ENCODE results near the gene MICU1. TPM values are rescaled to one million over a fixed set of nuclear protein-coding genes. Genes with fewer than 3 reads are reported as not detected.

Gene MICU1
- polyA plus RNA-seq, 1 of the 3 experiments (the other 2 are of a cell fraction): 24.6 TPM

DNA sequence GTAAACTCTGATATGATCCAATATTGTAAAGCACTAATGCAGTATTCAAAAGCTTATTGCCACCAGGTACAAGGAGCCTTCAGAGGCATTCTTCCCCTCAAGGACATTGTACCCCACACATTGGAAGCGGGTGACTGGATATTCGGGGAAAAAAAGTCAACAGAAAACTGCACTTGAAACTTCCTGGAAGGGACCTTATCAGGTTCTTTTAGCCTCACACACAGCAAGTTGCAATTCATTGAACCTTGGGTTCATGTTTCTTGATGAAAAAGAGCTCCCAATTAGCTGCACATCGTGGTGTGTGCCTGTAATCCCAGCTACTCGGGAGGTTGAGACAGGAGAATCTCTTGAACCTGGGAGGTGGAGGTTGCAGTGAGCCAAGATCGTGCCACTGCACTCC, 16.4 kb upstream of the MICU1 start:
- Histone ChIP-seq H3K27me3 (ENCODE audit: insufficient read depth) (no peaks in the 10 kb centered on the region), H3K4me3 (ENCODE audit: low read depth in 2 of 2, low read length in 1 of 2) (no peak overlapping the region), H3K27ac (ENCODE audit: low read depth in 2 of 2, low read length in 1 of 2) (no peak overlapping the region), H3F3A (replicated peaks; ENCODE audit: insufficient read depth) (no peaks in the 10 kb centered on the region), H3K9me2 (no peaks in the 10 kb centered on the region), H2AFZ (ENCODE audit: low read depth) (no peak overlapping the region), H3K9ac (no peak overlapping the region), H3K4me2 (no peak overlapping the region), H3K79me2 (ENCODE audit: insufficient read depth) (no peaks in the 10 kb centered on the region), H3K36me3 (replicated peaks in 1 of 2; ENCODE audit: control insufficient read depth in 1 of 2, insufficient read depth in 2 of 2, low read length in 1 of 2) (no peaks in the 10 kb centered on the region), H4K20me1 (ENCODE audit: insufficient read depth) (no peaks in the 10 kb centered on the region), H3K4me1 (ENCODE audit: control insufficient read depth in 1 of 2, insufficient read depth in 2 of 2, low read depth in 1 of 2, low read length in 1 of 2) (no peaks in the 10 kb centered on the region), H3K9me3 (no peaks in the 10 kb centered on the region)
- POLR2A ChIA-PET: no interaction called here
- 69% methylated on average over 5 of the region's 5 CpGs for WGBS (ENCODE audit: low lambda C conversion rate)
- TF ChIP-seq ELF1 (IDR thresholded peaks at IDR 0.05) (no peak), RCOR1 (IDR thresholded peaks at IDR 0.05; ENCODE audit: low read length) (no peak), TEAD4 (IDR thresholded peaks at IDR 0.05; ENCODE audit: borderline replicate concordance, insufficient read depth) (no peak), SMC3 (IDR thresholded peaks at IDR 0.05; ENCODE audit: low read depth, low read length) (no peak), FOXM1 (IDR thresholded peaks at IDR 0.05; ENCODE audit: low read depth) (no peak), EZH2phosphoT487 (IDR thresholded peaks at IDR 0.05; ENCODE audit: borderline replicate concordance, low read depth) (no peak), MAX (IDR thresholded peaks at IDR 0.05; ENCODE audit: low read depth) (no peak), RXRA (IDR thresholded peaks at IDR 0.05; ENCODE audit: borderline replicate concordance, low read depth) (no peak)
- TF ChIP-seq, protein P1, sequence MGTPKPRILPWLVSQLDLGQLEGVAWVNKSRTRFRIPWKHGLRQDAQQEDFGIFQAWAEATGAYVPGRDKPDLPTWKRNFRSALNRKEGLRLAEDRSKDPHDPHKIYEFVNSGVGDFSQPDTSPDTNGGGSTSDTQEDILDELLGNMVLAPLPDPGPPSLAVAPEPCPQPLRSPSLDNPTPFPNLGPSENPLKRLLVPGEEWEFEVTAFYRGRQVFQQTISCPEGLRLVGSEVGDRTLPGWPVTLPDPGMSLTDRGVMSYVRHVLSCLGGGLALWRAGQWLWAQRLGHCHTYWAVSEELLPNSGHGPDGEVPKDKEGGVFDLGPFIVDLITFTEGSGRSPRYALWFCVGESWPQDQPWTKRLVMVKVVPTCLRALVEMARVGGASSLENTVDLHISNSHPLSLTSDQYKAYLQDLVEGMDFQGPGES (IDR thresholded peaks at IDR 0.05; ENCODE audit: low read depth, low read length): no peak
- DNase-seq: no peak
- CTCF ChIA-PET: no interaction called here

DNA sequence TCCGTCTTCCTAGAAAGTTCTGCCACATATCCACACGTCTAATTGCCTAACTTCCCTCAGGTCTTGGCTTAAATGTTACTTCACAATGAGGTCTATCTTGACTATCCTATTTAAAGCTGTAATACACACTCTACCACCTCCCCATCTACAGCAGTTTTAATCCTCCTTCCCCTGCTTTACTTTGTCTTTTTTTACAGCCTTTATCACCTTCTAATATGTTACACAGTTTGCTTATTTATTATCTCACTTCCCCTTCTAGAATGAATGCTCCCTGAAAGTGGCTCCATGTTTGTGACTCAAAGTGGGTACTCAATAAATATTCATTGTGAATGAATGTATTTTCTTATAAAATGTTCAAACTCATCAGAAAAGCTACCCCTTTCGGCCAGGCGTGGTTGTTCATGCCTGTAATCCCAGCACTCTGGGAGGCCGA, 13.6 kb upstream of the MICU1 start:
- whole genome bisulfite sequencing (ENCODE audit: low lambda C conversion rate): 87% methylated on average over 5 of the region's 5 CpGs
- no peaks in the 10 kb centered on the region for H3K9me3 ChIP-seq
- H3K4me2 ChIP-seq: no peak overlapping the region
- H3F3A ChIP-seq (replicated peaks; ENCODE audit: insufficient read depth): no peaks in the 10 kb centered on the region
- H3K4me3 ChIP-seq (ENCODE audit: low read depth in 2 of 2, low read length in 1 of 2): no peak overlapping the region
- no peaks in the 10 kb centered on the region for H3K4me1 ChIP-seq (ENCODE audit: control insufficient read depth in 1 of 2, insufficient read depth in 2 of 2, low read depth in 1 of 2, low read length in 1 of 2)
- no peaks in the 10 kb centered on the region for H3K79me2 ChIP-seq (ENCODE audit: insufficient read depth)
- CTCF ChIA-PET: interaction anchor here (0.6 to 0.8 kb wide), 2 partner anchors 21 to 138 kb away, joined by 3 read pairs; no protein-coding TSS in a partner anchor
- H2AFZ ChIP-seq (ENCODE audit: low read depth): no peak overlapping the region
- TF ChIP-seq GATA2 (CRISPR knock-in tag; IDR thresholded peaks at IDR 0.05): no peak
- TF ChIP-seq RXRA (IDR thresholded peaks at IDR 0.05; ENCODE audit: borderline replicate concordance, low read depth): no peak
- no peak for TF ChIP-seq EP300 (IDR thresholded peaks at IDR 0.05; ENCODE audit: borderline replicate concordance in 1 of 2, low read depth in 1 of 2, low read length in 1 of 2)
- no peak for TF ChIP-seq POLR2AphosphoS5 (IDR thresholded peaks at IDR 0.05; ENCODE audit: low read depth, low read length)
- TF ChIP-seq PBX3 (IDR thresholded peaks at IDR 0.05): no peak
- no peak for TF ChIP-seq RFX5 (IDR thresholded peaks at IDR 0.05; ENCODE audit: low read length)
- TF ChIP-seq SMC3 (IDR thresholded peaks at IDR 0.05; ENCODE audit: low read depth, low read length): no peak
- TF ChIP-seq TAF1 (IDR thresholded peaks at IDR 0.05; ENCODE audit: borderline replicate concordance, low read depth, low read length): no peak
- TF ChIP-seq ELF1 (IDR thresholded peaks at IDR 0.05): no peak
- no peak for TF ChIP-seq FOXJ3 (CRISPR knock-in tag; IDR thresholded peaks at IDR 0.05)
- no peak for TF ChIP-seq MEF2A (IDR thresholded peaks at IDR 0.05; ENCODE audit: borderline replicate concordance, low read depth)
- no peak for TF ChIP-seq MXI1 (IDR thresholded peaks at IDR 0.05; ENCODE audit: low read depth, low read length)
- no peak overlapping the region for H3K9ac ChIP-seq
- no peaks in the 10 kb centered on the region for H3K27me3 ChIP-seq (ENCODE audit: insufficient read depth)
- DNase-seq: no peak
- POLR2A ChIA-PET: no interaction called here
- H3K9me2 ChIP-seq: no peaks in the 10 kb centered on the region
- H4K20me1 ChIP-seq (ENCODE audit: insufficient read depth): no peaks in the 10 kb centered on the region
- no peaks in the 10 kb centered on the region for H3K36me3 ChIP-seq (replicated peaks in 1 of 2; ENCODE audit: control insufficient read depth in 1 of 2, insufficient read depth in 2 of 2, low read length in 1 of 2)
- no peak overlapping the region for H3K27ac ChIP-seq (ENCODE audit: low read depth in 2 of 2, low read length in 1 of 2)
